Kidney epithelial cell (primary cell): ENCODE results near the gene DOCK3. TPM values are rescaled to one million over a fixed set of nuclear protein-coding genes. Genes with fewer than 3 reads are reported as not detected.
A peak's percentile ranks its signal among the peaks of the same experiment; 100 is the strongest.

Experiments
- DNase-seq: peaks from one replicate; pipeline ENCODE4 v3.0.0-alpha.2; 2010; ENCODE audit warnings: low read depth
- H3K27me3 ChIP-seq: 2 replicates; pipeline ENCODE4 v1.6.0; 2011; ENCODE audit warnings: low read length; ENCODE audit not compliant: control insufficient read depth, insufficient read depth
- H3K36me3 ChIP-seq: 2 replicates; pipeline ENCODE4 v1.5.1; 2011; ENCODE audit warnings: low read length; ENCODE audit not compliant: control insufficient read depth, insufficient read depth
- H3K4me3 ChIP-seq: 2 replicates; pipeline ENCODE4 v1.5.1; 2011; ENCODE audit warnings: low read depth, mild to moderate bottlenecking, control low read depth, low read length
- total RNA-seq: library from RNA; depleted of rRNA; stranded (reverse); fragments of >200 nt; gene quantifications from 2 replicates; pipeline ENCODE4 v1.2.3, GENCODE V29; 2015
- TF ChIP-seq, protein P1 (sequence below): IDR thresholded peaks from 2 replicates; pipeline ENCODE4 v1.5.1; 2011; ENCODE audit warnings: mild to moderate bottlenecking, moderate library complexity, low read length, control low read depth, inconsistent platforms; ENCODE audit not compliant: insufficient read depth, poor library complexity, severe bottlenecking

Gene DOCK3
- total RNA-seq, 1 donor from 2014 or later, result 1.7 TPM

DNA sequence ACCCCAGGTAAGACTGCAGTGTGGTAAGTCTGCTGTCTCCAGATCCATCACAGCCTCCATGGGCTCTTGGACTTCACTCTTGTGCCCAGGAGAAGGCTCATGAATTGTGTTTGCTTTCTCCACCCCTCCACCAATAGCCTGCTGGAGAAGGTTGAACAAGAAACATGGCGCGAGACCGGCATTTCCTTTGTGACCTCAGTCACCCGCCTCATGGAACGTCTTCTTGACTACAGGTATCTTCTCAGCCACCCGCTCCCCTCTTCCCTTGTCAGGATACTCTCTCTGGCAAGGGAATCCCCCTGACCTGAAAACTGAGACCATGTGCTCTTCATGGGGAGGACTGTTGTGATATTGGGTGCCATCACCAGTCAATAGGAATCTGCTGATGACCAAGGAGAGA, 658.3 kb downstream of the DOCK3 start:
- Histone ChIP-seq H3K27me3 (no peaks in the 10 kb centered on the region), H3K36me3 (no peaks in the 10 kb centered on the region), H3K4me3 (no peak overlapping the region)
- DNase-seq, result no peak
- TF ChIP-seq, protein P1, sequence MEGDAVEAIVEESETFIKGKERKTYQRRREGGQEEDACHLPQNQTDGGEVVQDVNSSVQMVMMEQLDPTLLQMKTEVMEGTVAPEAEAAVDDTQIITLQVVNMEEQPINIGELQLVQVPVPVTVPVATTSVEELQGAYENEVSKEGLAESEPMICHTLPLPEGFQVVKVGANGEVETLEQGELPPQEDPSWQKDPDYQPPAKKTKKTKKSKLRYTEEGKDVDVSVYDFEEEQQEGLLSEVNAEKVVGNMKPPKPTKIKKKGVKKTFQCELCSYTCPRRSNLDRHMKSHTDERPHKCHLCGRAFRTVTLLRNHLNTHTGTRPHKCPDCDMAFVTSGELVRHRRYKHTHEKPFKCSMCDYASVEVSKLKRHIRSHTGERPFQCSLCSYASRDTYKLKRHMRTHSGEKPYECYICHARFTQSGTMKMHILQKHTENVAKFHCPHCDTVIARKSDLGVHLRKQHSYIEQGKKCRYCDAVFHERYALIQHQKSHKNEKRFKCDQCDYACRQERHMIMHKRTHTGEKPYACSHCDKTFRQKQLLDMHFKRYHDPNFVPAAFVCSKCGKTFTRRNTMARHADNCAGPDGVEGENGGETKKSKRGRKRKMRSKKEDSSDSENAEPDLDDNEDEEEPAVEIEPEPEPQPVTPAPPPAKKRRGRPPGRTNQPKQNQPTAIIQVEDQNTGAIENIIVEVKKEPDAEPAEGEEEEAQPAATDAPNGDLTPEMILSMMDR, result no peak

DNA sequence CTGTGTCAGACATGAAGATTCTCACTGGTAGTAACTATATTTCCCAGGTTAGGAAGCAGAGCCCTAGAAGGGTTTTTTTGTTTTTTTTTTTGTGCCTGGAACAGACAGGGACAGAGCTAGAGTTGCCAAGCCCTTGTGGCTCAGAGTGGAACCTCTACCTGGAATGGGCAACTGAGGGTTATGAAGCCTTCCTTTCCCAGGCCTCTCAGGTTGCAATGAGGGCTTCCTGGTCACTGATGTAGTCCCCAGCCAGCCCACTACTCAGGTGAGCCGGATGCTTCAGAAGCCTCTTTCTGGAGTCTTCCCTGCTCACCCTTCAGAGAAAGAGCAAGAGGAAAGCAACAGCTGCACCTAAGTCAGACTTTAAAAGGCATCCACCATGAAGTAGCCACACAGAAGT, 661.5 kb downstream of the DOCK3 start:
- TF ChIP-seq, protein P1, result no peak
- DNase-seq, result no peak
- no peak overlapping the region for H3K4me3 ChIP-seq
- no peaks in the 10 kb centered on the region for H3K36me3 ChIP-seq
- H3K27me3 ChIP-seq, result no peaks in the 10 kb centered on the region

DNA sequence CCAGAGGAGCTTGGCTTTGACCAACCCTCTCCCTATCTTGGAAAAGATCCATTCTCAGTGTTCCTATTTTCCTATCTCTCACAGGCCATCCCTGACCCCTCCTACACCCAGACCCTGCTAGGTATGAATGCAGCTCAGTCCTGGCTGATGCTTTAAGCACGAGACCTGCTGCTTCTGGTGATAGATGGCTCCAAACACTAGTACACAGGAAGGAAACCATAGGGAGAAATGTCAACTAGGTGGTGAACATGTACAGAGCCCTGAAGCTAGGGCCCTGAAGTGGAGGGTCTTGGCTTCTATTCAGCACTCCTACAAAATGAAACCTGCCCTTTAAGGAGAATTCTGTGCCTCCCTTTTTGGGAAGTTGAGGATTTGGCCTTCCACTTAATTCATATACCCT, 662.9 kb downstream of the DOCK3 start:
- no peaks in the 10 kb centered on the region for H3K27me3 ChIP-seq
- no peak for DNase-seq
- no peaks in the 10 kb centered on the region for H3K36me3 ChIP-seq
- TF ChIP-seq, protein P1, result no peak
- H3K4me3 ChIP-seq, result no peak overlapping the region

DNA sequence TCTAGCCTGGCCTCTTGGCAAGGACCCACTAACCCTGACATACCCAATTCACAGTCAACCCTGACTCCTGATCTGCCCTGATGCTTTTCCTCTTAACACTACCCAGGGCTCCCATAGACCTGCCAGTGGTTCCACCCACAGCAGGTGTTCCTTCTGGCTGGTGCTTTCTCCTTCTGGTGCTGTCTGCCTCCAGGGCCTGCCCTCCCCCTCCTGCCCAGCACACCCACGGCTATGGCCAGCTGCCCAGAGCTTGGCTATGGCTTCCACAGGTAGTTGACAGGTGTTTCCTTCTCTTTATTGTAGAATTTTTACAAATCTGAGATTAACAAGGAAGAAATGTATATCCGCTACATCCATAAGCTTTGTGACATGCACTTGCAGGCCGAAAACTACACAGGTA, 663.9 kb downstream of the DOCK3 start:
- no peak overlapping the region for H3K4me3 ChIP-seq
- TF ChIP-seq, protein P1, result no peak
- no peak for DNase-seq
- no peaks in the 10 kb centered on the region for H3K36me3 ChIP-seq
- no peaks in the 10 kb centered on the region for H3K27me3 ChIP-seq

DNA sequence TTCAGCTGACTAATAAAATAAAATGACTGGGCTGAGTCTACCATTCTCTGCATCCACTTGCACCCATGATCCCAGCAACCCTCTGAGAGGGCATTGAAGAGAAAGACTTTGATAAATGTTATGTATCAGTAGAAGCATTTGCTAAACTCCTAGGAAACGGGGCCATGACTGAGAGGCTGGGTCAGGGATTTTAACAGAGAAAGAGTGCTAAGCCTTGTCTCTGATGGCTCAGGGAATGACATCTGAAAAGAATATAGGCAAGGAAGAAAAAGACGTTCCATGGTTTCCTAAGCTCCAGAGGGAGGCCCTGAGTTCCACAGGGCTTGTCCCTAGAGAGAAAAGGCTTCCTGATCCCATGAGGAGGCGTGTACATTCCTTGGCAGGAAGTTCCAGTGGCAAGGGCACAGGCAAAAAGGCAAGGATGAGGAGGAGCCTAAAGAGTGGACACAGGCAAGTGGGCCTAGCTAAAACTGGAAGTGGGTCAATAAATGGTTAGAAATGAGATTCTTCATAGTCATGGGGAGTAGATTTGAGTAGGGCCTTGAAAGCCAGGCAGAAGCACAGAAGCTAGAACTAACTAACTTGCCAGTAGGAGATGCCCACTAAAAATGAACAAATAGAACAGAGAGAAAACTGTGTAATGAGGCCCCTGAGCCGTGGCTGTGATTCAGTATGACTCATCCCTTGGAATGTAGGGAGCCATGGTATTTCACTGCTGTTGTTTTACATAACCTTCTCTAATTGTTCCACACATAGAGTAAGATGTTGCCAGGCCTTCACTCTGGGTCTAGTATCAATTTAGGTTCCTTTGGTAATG, 665.5 kb downstream of the DOCK3 start:
- Histone ChIP-seq H3K4me3 (no peak overlapping the region), H3K36me3 (no peaks in the 10 kb centered on the region), H3K27me3 (no peaks in the 10 kb centered on the region)
- TF ChIP-seq, protein P1, result no peak
- peak; percentile 79 for DNase-seq
